Tibial nerve (tissue), 4 donors: ENCODE measurements around the gene HTRA3. TPM values are rescaled to one million over a fixed set of nuclear protein-coding genes. Genes with fewer than 3 reads are reported as not detected.

ENCODE experiments used
- DNase-seq, 2 donors: peaks; one replicate each; pipeline ENCODE4 v3.0.0-alpha.2; 2019; ENCODE audit warnings: low spot score in 2 of 2
- H3K27ac ChIP-seq, 4 donors: fragments of 200-600 bp; sonication (generic) in 3 of 4; one replicate each; pipeline ENCODE4 v1.5.1; 2017 to 2019; ENCODE audit warnings: mild to moderate bottlenecking in 1 of 4
- H3K27me3 ChIP-seq, 2 donors: fragments of 200-600 bp; sonication (generic) in 1 of 2; one replicate each; pipeline versions ENCODE4 v1.5.1 to v1.6.0; 2017 to 2019
- H3K36me3 ChIP-seq, 3 donors: fragments of 200-600 bp; sonication (generic); one replicate each; pipeline ENCODE4 v1.5.1; 2018 to 2019
- H3K4me1 ChIP-seq, 4 donors: fragments of 200-600 bp; sonication (generic) in 3 of 4; one replicate each; pipeline ENCODE4 v1.5.1; 2017 to 2019
- H3K4me3 ChIP-seq, 4 donors: fragments of 200-600 bp; sonication (generic) in 3 of 4; one replicate each; pipeline ENCODE4 v1.5.1; 2017 to 2019; ENCODE audit warnings: mild to moderate bottlenecking in 1 of 4, moderate library complexity in 1 of 4
- H3K9me3 ChIP-seq, 4 donors: fragments of 200-600 bp; sonication (generic) in 3 of 4; one replicate each; pipeline ENCODE4 v1.5.1; 2017 to 2019
- CTCF ChIP-seq, 5 experiments: fragments of 200-600 bp in 3 of 5; fragments of 450-650 bp in 2 of 5; sonication (generic) in 3 of 5; IDR thresholded peaks; one replicate each; pipeline ENCODE4 v1.5.1; 2016 to 2019; ENCODE audit warnings: antibody characterized with exemption in 5 of 5, mild to moderate bottlenecking in 3 of 5, moderate library complexity in 2 of 5
- EP300 ChIP-seq, 2 donors: sonication (generic); formaldehyde crosslinking; IDR thresholded peaks; one replicate each; pipeline ENCODE4 v1.6.1; 2017; ENCODE audit warnings: antibody characterized with exemption in 2 of 2, mild to moderate bottlenecking in 1 of 2
- POLR2A ChIP-seq, 2 donors: fragments of 450-650 bp; IDR thresholded peaks; one replicate each; pipeline ENCODE4 v1.6.1; 2017; ENCODE audit warnings: antibody characterized with exemption in 2 of 2, mild to moderate bottlenecking in 2 of 2, moderate library complexity in 2 of 2
- WGBS, 2 donors: methylation state at CpG; one replicate each; pipeline ENCODE4 v1.1.5; 2018; 5-methylcytosine and 5-hydroxymethylcytosine counted together
- total RNA-seq, 4 donors: library from RNA; depleted of rRNA; stranded (reverse); fragments of >200 nt; gene quantifications; one replicate each; pipeline ENCODE4 v1.1.0, GENCODE V29; 2016

HTRA3 gene
- total RNA-seq, 4 donors from 2014 or later = 34.9 to 54.3 (median 43.5) TPM

GRCh38 chr4:8297691-8298485 lies 28.3 kb downstream of the HTRA3 start:
- Histone ChIP-seq H3K9me3 (peaks cover 0 to 9% (median 0%) of the 10 kb centered on the region in 4 donors), H3K4me1 (no peaks in the 10 kb centered on the region), H3K27me3 (no peaks in the 10 kb centered on the region), H3K27ac (no peak overlapping the region), H3K4me3 (no peak overlapping the region), H3K36me3 (peaks cover 0 to 13% (median 0%) of the 10 kb centered on the region in 3 donors)
- DNase-seq = no peak
- TF ChIP-seq POLR2A (IDR thresholded peaks at IDR 0.05) (no peak), EP300 (IDR thresholded peaks at IDR 0.05) (no peak), CTCF (IDR thresholded peaks at IDR 0.05) (no peak)
- WGBS, 2 donors = 59 to 60% methylated on average over 17 to 18 of the region's 20 CpGs

GRCh38 chr4:8300832-8301231 lies 31.3 kb downstream of the HTRA3 start:
- WGBS, 2 donors = 84 to 90% methylated on average over 1 of the region's 1 CpG
- Histone ChIP-seq H3K4me3 (no peak overlapping the region), H3K27me3 (no peaks in the 10 kb centered on the region), H3K4me1 (peaks cover 0 to 2% (median 0%) of the 10 kb centered on the region in 4 donors), H3K9me3 (peaks cover 0 to 9% (median 0%) of the 10 kb centered on the region in 4 donors), H3K36me3 (peaks cover 0 to 2% (median 0%) of the 10 kb centered on the region in 3 donors), H3K27ac (no peak overlapping the region)
- TF ChIP-seq POLR2A (IDR thresholded peaks at IDR 0.05) = no peak
- no peak for TF ChIP-seq CTCF (IDR thresholded peaks at IDR 0.05)
- no peak for TF ChIP-seq EP300 (IDR thresholded peaks at IDR 0.05)
- no peak for DNase-seq

- Histone ChIP-seq H3K9me3 (peaks cover 0 to 9% (median 0%) of the 10 kb centered on the region in 4 donors), H3K27me3 (no peaks in the 10 kb centered on the region), H3K27ac (no peak overlapping the region), H3K4me3 (no peak overlapping the region), H3K36me3 (no peaks in the 10 kb centered on the region), H3K4me1 (peaks cover 0 to 15% (median 4%) of the 10 kb centered on the region in 4 donors)
- WGBS, 2 donors = 94 to 95% methylated on average over 22 of the region's 22 CpGs
- no peak for DNase-seq
- TF ChIP-seq POLR2A (IDR thresholded peaks at IDR 0.05) = no peak
- TF ChIP-seq EP300 (IDR thresholded peaks at IDR 0.05) = no peak
- TF ChIP-seq CTCF (IDR thresholded peaks at IDR 0.05) = no peak
Measured at GRCh38 chr4:8301851-8302730, 32.5 kb downstream of the HTRA3 start.

GRCh38 chr4:8303081-8303480 lies 33.5 kb downstream of the HTRA3 start:
- 77 to 86% methylated on average over 4 of the region's 4 CpGs for WGBS, 2 donors
- Histone ChIP-seq H3K9me3 (peaks cover 0 to 9% (median 0%) of the 10 kb centered on the region in 4 donors), H3K27ac (no peak overlapping the region), H3K4me3 (no peak overlapping the region), H3K27me3 (no peaks in the 10 kb centered on the region), H3K36me3 (no peaks in the 10 kb centered on the region), H3K4me1 (peaks cover 0 to 19% (median 4%) of the 10 kb centered on the region in 4 donors)
- TF ChIP-seq POLR2A (IDR thresholded peaks at IDR 0.05) (no peak), CTCF (IDR thresholded peaks at IDR 0.05) (no peak), EP300 (IDR thresholded peaks at IDR 0.05) (no peak)
- no peak for DNase-seq
